Thymus (tissue), 11 donors: ENCODE measurements around the gene RASSF8. TPM values are rescaled to one million over a fixed set of nuclear protein-coding genes. Genes with fewer than 3 reads are reported as not detected.

ENCODE experiments used
- DNase-seq, 9 donors: peaks; one replicate each; pipeline ENCODE4 v3.0.0-alpha.2; 2013; ENCODE audit warnings: low spot score in 9 of 9, low read depth in 6 of 9, missing footprints in 1 of 9
- H3K27ac ChIP-seq, 2 donors: one replicate each; pipeline ENCODE4 v1.5.1; 2013; ENCODE audit warnings: control low read depth in 1 of 2, low read depth in 1 of 2, low read length in 1 of 2, mild to moderate bottlenecking in 1 of 2, moderate library complexity in 1 of 2
- H3K27me3 ChIP-seq, 2 donors: one replicate each; pipeline ENCODE4 v1.5.1; 2013; ENCODE audit warnings: low read length in 1 of 2; ENCODE audit not compliant: control insufficient read depth in 2 of 2, insufficient read depth in 1 of 2
- H3K36me3 ChIP-seq, 2 donors: one replicate each; pipeline ENCODE4 v1.5.1; 2013; ENCODE audit warnings: low read length in 1 of 2, mild to moderate bottlenecking in 1 of 2, moderate library complexity in 1 of 2; ENCODE audit not compliant: control insufficient read depth in 2 of 2, insufficient read depth in 2 of 2
- H3K4me1 ChIP-seq, 2 donors: one replicate each; pipeline ENCODE4 v1.5.1; 2013; ENCODE audit warnings: low read length in 2 of 2; ENCODE audit not compliant: control insufficient read depth in 2 of 2, insufficient read depth in 2 of 2
- H3K4me3 ChIP-seq, 2 donors: one replicate each; pipeline ENCODE4 v1.5.1; 2013; ENCODE audit warnings: low read length in 2 of 2, control low read depth in 1 of 2, mild to moderate bottlenecking in 1 of 2
- H3K9me3 ChIP-seq, 2 donors: one replicate each; pipeline ENCODE4 v1.5.1; 2013; ENCODE audit warnings: low read length in 1 of 2, mild to moderate bottlenecking in 1 of 2; ENCODE audit not compliant: control insufficient read depth in 2 of 2, insufficient read depth in 1 of 2
- WGBS: extraction: QIAGEN DNeasy Blood & Tissue Kit; methylation state at CpG from one replicate; pipeline ENCODE4 v1.1.7; 2013; 5-methylcytosine and 5-hydroxymethylcytosine counted together
- polyA plus RNA-seq: library from polyadenylated mRNA; stranded (reverse); fragments of 200-250 nt; gene quantifications from one replicate; pipeline ENCODE4 v1.2.3, GENCODE V29; 2013
- total RNA-seq: library from RNA; stranded (reverse); fragments of 120-200 nt; gene quantifications from one replicate; pipeline ENCODE4 v1.2.4, GENCODE V29; 2013
- donor health status: healthy.

RASSF8 gene
- total and polyA plus RNA-seq, 2 donors: 6.4 to 15.3 TPM

GRCh38 chr12:25982416-25982815 is 23.9 kb downstream of the RASSF8 start:
- Histone ChIP-seq H3K4me1 (no peaks in the 10 kb centered on the region), H3K9me3 (no peaks in the 10 kb centered on the region), H3K27ac (no peak overlapping the region), H3K27me3 (no peaks in the 10 kb centered on the region), H3K36me3 (no peaks in the 10 kb centered on the region), H3K4me3 (no peak overlapping the region)
- no peak for DNase-seq
- 0% methylated on average over 1 of the region's 1 CpG for WGBS

- no peak overlapping the region for H3K4me3 ChIP-seq
- DNase-seq: no peak
- no peak overlapping the region for H3K27ac ChIP-seq
- H3K4me1 ChIP-seq: no peaks in the 10 kb centered on the region
- 96% methylated on average over 4 of the region's 4 CpGs for WGBS
- no peaks in the 10 kb centered on the region for H3K36me3 ChIP-seq
- H3K9me3 ChIP-seq: no peaks in the 10 kb centered on the region
- H3K27me3 ChIP-seq: no peaks in the 10 kb centered on the region
Observed at GRCh38 chr12:25983625-25984024, 25.1 kb downstream of the RASSF8 start.

- Histone ChIP-seq H3K4me1 (no peaks in the 10 kb centered on the region), H3K9me3 (no peaks in the 10 kb centered on the region), H3K27me3 (no peaks in the 10 kb centered on the region), H3K36me3 (no peaks in the 10 kb centered on the region), H3K27ac (no peak overlapping the region), H3K4me3 (no peak overlapping the region)
- DNase-seq: no peak
- WGBS: 95% methylated on average over 2 of the region's 2 CpGs
Observed at GRCh38 chr12:25984759-25985158, 26.3 kb downstream of the RASSF8 start.

- no peaks in the 10 kb centered on the region for H3K4me1 ChIP-seq
- H3K36me3 ChIP-seq: no peaks in the 10 kb centered on the region
- no peak overlapping the region for H3K4me3 ChIP-seq
- H3K27ac ChIP-seq: no peak overlapping the region
- DNase-seq: no peak
- WGBS: 85% methylated on average over 8 of the region's 8 CpGs
- no peaks in the 10 kb centered on the region for H3K27me3 ChIP-seq
- H3K9me3 ChIP-seq: no peaks in the 10 kb centered on the region
Observed at GRCh38 chr12:25985316-25986175, 27.1 kb downstream of the RASSF8 start.

GRCh38 chr12:25986180-25986579 is 27.7 kb downstream of the RASSF8 start:
- Histone ChIP-seq H3K4me1 (no peaks in the 10 kb centered on the region), H3K27ac (no peak overlapping the region), H3K9me3 (no peaks in the 10 kb centered on the region), H3K27me3 (no peaks in the 10 kb centered on the region), H3K4me3 (no peak overlapping the region), H3K36me3 (no peaks in the 10 kb centered on the region)
- no peak for DNase-seq

GRCh38 chr12:25988505-25988904 is 30.0 kb downstream of the RASSF8 start:
- Histone ChIP-seq H3K27ac (no peak overlapping the region), H3K27me3 (no peaks in the 10 kb centered on the region), H3K4me3 (no peak overlapping the region), H3K36me3 (no peaks in the 10 kb centered on the region), H3K9me3 (no peaks in the 10 kb centered on the region), H3K4me1 (no peaks in the 10 kb centered on the region)
- 70% methylated on average over 2 of the region's 2 CpGs for WGBS
- no peak for DNase-seq

- Histone ChIP-seq H3K4me3 (no peak overlapping the region), H3K4me1 (no peaks in the 10 kb centered on the region), H3K27me3 (no peaks in the 10 kb centered on the region), H3K36me3 (no peaks in the 10 kb centered on the region), H3K27ac (no peak overlapping the region), H3K9me3 (no peaks in the 10 kb centered on the region)
- DNase-seq: no peak
- WGBS: 98% methylated on average over 2 of the region's 2 CpGs
Observed at GRCh38 chr12:25990495-25990894, 32.0 kb downstream of the RASSF8 start.

GRCh38 chr12:25992026-25992782 is 33.7 kb downstream of the RASSF8 start:
- H3K36me3 ChIP-seq: no peaks in the 10 kb centered on the region
- H3K9me3 ChIP-seq: no peaks in the 10 kb centered on the region
- WGBS: 80% methylated on average over 4 of the region's 4 CpGs
- H3K27me3 ChIP-seq: no peaks in the 10 kb centered on the region
- no peak overlapping the region for H3K4me3 ChIP-seq
- H3K27ac ChIP-seq: no peak overlapping the region
- H3K4me1 ChIP-seq: no peaks in the 10 kb centered on the region
- DNase-seq: peak in 2 of 9 donors; percentile 4 to 21

- 97% methylated on average over 3 of the region's 3 CpGs for WGBS
- no peaks in the 10 kb centered on the region for H3K36me3 ChIP-seq
- H3K4me3 ChIP-seq: no peak overlapping the region
- H3K4me1 ChIP-seq: no peaks in the 10 kb centered on the region
- no peak overlapping the region for H3K27ac ChIP-seq
- H3K9me3 ChIP-seq: no peaks in the 10 kb centered on the region
- DNase-seq: no peak
- no peaks in the 10 kb centered on the region for H3K27me3 ChIP-seq
Observed at GRCh38 chr12:25993901-25994651, 35.6 kb downstream of the RASSF8 start.
